HG02642 (cell line): ENCODE data around the gene ZNF407.

Experiments
- ATAC-seq: cut with Tn5 transposase; IDR thresholded peaks from one replicate; pipeline ENCODE4 v1.9.1; 2021; ENCODE audit warnings: mild to moderate bottlenecking; ENCODE audit not compliant: unreplicated experiment, poor library complexity

The ZNF407 gene

GRCh38 chr18:74625157-74625556 lies 27.5 kb downstream of the ZNF407 start:
- no peak for ATAC-seq

GRCh38 chr18:74626049-74626874 lies 28.6 kb downstream of the ZNF407 start:
- no peak for ATAC-seq

- no peak for ATAC-seq
Measured at GRCh38 chr18:74630804-74631203, 33.1 kb downstream of the ZNF407 start.

GRCh38 chr18:74631212-74631611 lies 33.5 kb downstream of the ZNF407 start:
- ATAC-seq: no peak

- no peak for ATAC-seq
Measured at GRCh38 chr18:74631623-74632350, 34.1 kb downstream of the ZNF407 start.

GRCh38 chr18:74632351-74632679 lies 34.6 kb downstream of the ZNF407 start:
- ATAC-seq: no peak

- no peak for ATAC-seq
Measured at GRCh38 chr18:74632856-74633255, 35.2 kb downstream of the ZNF407 start.

GRCh38 chr18:74633652-74634352 lies 36.1 kb downstream of the ZNF407 start:
- no peak for ATAC-seq

- no peak for ATAC-seq
Measured at GRCh38 chr18:74635224-74635975, 37.7 kb downstream of the ZNF407 start.

GRCh38 chr18:74637070-74637469 lies 39.4 kb downstream of the ZNF407 start:
- no peak for ATAC-seq

GRCh38 chr18:74638210-74638609 lies 40.5 kb downstream of the ZNF407 start:
- ATAC-seq: no peak

GRCh38 chr18:74644713-74645112 lies 47.0 kb downstream of the ZNF407 start:
- no peak for ATAC-seq

GRCh38 chr18:74645679-74646078 lies 48.0 kb downstream of the ZNF407 start:
- no peak for ATAC-seq

- ATAC-seq: no peak
Measured at GRCh38 chr18:74651327-74652128, 53.9 kb downstream of the ZNF407 start.

GRCh38 chr18:74652392-74652988 lies 54.8 kb downstream of the ZNF407 start:
- ATAC-seq: no peak

GRCh38 chr18:74654638-74655037 lies 57.0 kb downstream of the ZNF407 start:
- no peak for ATAC-seq

GRCh38 chr18:74661008-74661407 lies 63.3 kb downstream of the ZNF407 start:
- ATAC-seq: no peak

- no peak for ATAC-seq
Measured at GRCh38 chr18:74661691-74662090, 64.0 kb downstream of the ZNF407 start.

GRCh38 chr18:74662622-74663021 lies 65.0 kb downstream of the ZNF407 start:
- no peak for ATAC-seq
